ENCODE results near the gene OMA1.

DNA sequence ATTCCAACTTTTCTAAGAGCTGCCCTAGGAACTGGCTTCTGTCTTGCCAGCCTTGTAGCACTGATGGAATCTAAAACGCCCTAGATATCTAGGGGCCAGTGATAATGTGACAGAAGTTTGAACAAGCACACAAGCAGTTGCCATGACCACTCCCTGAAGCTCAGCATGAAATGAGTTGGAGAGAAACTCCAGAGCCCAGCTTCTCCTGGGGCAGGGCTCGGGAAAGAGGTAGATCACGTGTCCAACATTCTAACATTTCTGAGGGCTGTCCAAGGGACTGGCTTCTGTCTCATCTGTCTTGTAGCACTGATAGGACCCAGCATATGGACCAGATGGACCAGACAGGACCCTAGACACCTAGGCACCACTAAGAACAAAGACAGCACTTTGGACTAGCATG lies 37.9 kb downstream of the OMA1 start:
- no peak for TF ChIP-seq POLR2A (IDR thresholded peaks at IDR 0.05; ENCODE audit: low read depth, low read length)
- TF ChIP-seq POLR2AphosphoS5 (IDR thresholded peaks at IDR 0.05; ENCODE audit: low read depth, low read length) = no peak
- TF ChIP-seq TAF1 (IDR thresholded peaks at IDR 0.05; ENCODE audit: borderline replicate concordance, low read depth, low read length) = no peak
